Gastrocnemius medialis (tissue), 4 donors: ENCODE measurements around the gene MYL7.

ENCODE experiments used
- CTCF ChIP-seq, 5 experiments: fragments of 450-650 bp in 3 of 5; fragments of 200-600 bp in 2 of 5; sonication (generic) in 2 of 5; IDR thresholded peaks in 4 of 5; conservative IDR thresholded peaks in 1 of 5; 1 replicate in 4 of 5; 2 replicates in 1 of 5; pipeline ENCODE4 v1.5.1; 2016 to 2019; ENCODE audit warnings: antibody characterized with exemption in 5 of 5, mild to moderate bottlenecking in 3 of 5, moderate library complexity in 3 of 5
- POLR2A ChIP-seq, 2 donors: fragments of 450-650 bp; IDR thresholded peaks; one replicate each; pipeline ENCODE4 v1.6.1; 2017; ENCODE audit warnings: antibody characterized with exemption in 2 of 2, mild to moderate bottlenecking in 2 of 2, moderate library complexity in 2 of 2

GRCh38 chr7:44143646-44144250 lies 2.6 kb upstream of the MYL7 start:
- TF ChIP-seq CTCF (IDR thresholded peaks at IDR 0.05 in 4 of 5, conservative IDR thresholded peaks at IDR 0.05 in 1 of 5): no peak
- no peak for TF ChIP-seq POLR2A (IDR thresholded peaks at IDR 0.05)
